ENCODE results near the gene PELI1.

Gene PELI1

GRCh38 chr2:64094663-64095382 is 49.4 kb downstream of the PELI1 start:
- TF ChIP-seq HDGF (IDR thresholded peaks at IDR 0.05; ENCODE audit: borderline replicate concordance) (no peak), CTBP1 (IDR thresholded peaks at IDR 0.05; ENCODE audit: borderline replicate concordance) (no peak), FOXA1 (IDR thresholded peaks at IDR 0.05) (no peak), PKNOX1 (IDR thresholded peaks at IDR 0.05) (no peak), TARDBP (IDR thresholded peaks at IDR 0.05) (no peak), ELF4 (IDR thresholded peaks at IDR 0.05) (no peak), ARNT (IDR thresholded peaks at IDR 0.05) (no peak), FOXM1 (IDR thresholded peaks at IDR 0.05; ENCODE audit: borderline replicate concordance) (no peak), FOXK2 (IDR thresholded peaks at IDR 0.05) (no peak), BHLHE40 (IDR thresholded peaks at IDR 0.05; ENCODE audit: borderline replicate concordance) (no peak), LEF1 (IDR thresholded peaks at IDR 0.05; ENCODE audit: borderline replicate concordance) (no peak), NFRKB (IDR thresholded peaks at IDR 0.05) (no peak), L3MBTL2 (conservative IDR thresholded peaks at IDR 0.05) (no peak), SP1 (IDR thresholded peaks at IDR 0.05) (no peak), ZNF384 (IDR thresholded peaks at IDR 0.05) (no peak), SUZ12 (IDR thresholded peaks at IDR 0.05) (no peak)
- ChIA-PET POLR2A (no interaction called here), CTCF (no interaction called here)
- no peak for DNase-seq (ENCODE audit: extremely low spot score)

- POLR2A ChIA-PET = no interaction called here
- no peak for DNase-seq (ENCODE audit: extremely low spot score)
- TF ChIP-seq ZNF384 (IDR thresholded peaks at IDR 0.05) = no peak
- TF ChIP-seq FOXA1 (IDR thresholded peaks at IDR 0.05) = no peak
- no peak for TF ChIP-seq PKNOX1 (IDR thresholded peaks at IDR 0.05)
- no peak for TF ChIP-seq NFRKB (IDR thresholded peaks at IDR 0.05)
- no peak for TF ChIP-seq ARNT (IDR thresholded peaks at IDR 0.05)
- no peak for TF ChIP-seq BHLHE40 (IDR thresholded peaks at IDR 0.05; ENCODE audit: borderline replicate concordance)
- no peak for TF ChIP-seq L3MBTL2 (conservative IDR thresholded peaks at IDR 0.05)
- CTCF ChIA-PET = no interaction called here
Measured at GRCh38 chr2:64093341-64093740, 50.9 kb downstream of the PELI1 start.

- POLR2A ChIA-PET = no interaction called here
- TF ChIP-seq SUZ12 (IDR thresholded peaks at IDR 0.05) (no peak), NFRKB (IDR thresholded peaks at IDR 0.05) (no peak), LEF1 (IDR thresholded peaks at IDR 0.05; ENCODE audit: borderline replicate concordance) (no peak)
- CTCF ChIA-PET = no interaction called here
- DNase-seq (ENCODE audit: extremely low spot score) = no peak
Measured at GRCh38 chr2:64092502-64092901, 51.7 kb downstream of the PELI1 start.

- TF ChIP-seq ZNF384 (IDR thresholded peaks at IDR 0.05) (no peak), ELF4 (IDR thresholded peaks at IDR 0.05) (no peak), TARDBP (IDR thresholded peaks at IDR 0.05) (no peak), SUZ12 (IDR thresholded peaks at IDR 0.05) (no peak), NFRKB (IDR thresholded peaks at IDR 0.05) (no peak), HDGF (IDR thresholded peaks at IDR 0.05; ENCODE audit: borderline replicate concordance) (no peak), CTBP1 (IDR thresholded peaks at IDR 0.05; ENCODE audit: borderline replicate concordance) (no peak), PKNOX1 (IDR thresholded peaks at IDR 0.05) (no peak), FOXK2 (IDR thresholded peaks at IDR 0.05) (no peak)
- ChIA-PET POLR2A (no interaction called here), CTCF (no interaction called here)
- DNase-seq (ENCODE audit: extremely low spot score) = no peak
Measured at GRCh38 chr2:64090264-64090663, 54.0 kb downstream of the PELI1 start.

GRCh38 chr2:64086347-64087082 is 57.7 kb downstream of the PELI1 start:
- TF ChIP-seq FOXK2 (IDR thresholded peaks at IDR 0.05) = no peak
- no peak for TF ChIP-seq BHLHE40 (IDR thresholded peaks at IDR 0.05; ENCODE audit: borderline replicate concordance)
- TF ChIP-seq HDGF (IDR thresholded peaks at IDR 0.05; ENCODE audit: borderline replicate concordance) = no peak
- no peak for TF ChIP-seq SUZ12 (IDR thresholded peaks at IDR 0.05)
- no peak for TF ChIP-seq NFRKB (IDR thresholded peaks at IDR 0.05)
- no peak for TF ChIP-seq ZNF384 (IDR thresholded peaks at IDR 0.05)
- no peak for TF ChIP-seq FOXA1 (IDR thresholded peaks at IDR 0.05)
- no peak for TF ChIP-seq PKNOX1 (IDR thresholded peaks at IDR 0.05)
- TF ChIP-seq FOXM1 (IDR thresholded peaks at IDR 0.05; ENCODE audit: borderline replicate concordance) = no peak
- TF ChIP-seq TARDBP (IDR thresholded peaks at IDR 0.05) = no peak
- TF ChIP-seq ELF4 (IDR thresholded peaks at IDR 0.05) = no peak
- no peak for TF ChIP-seq SP1 (IDR thresholded peaks at IDR 0.05)
- TF ChIP-seq LEF1 (IDR thresholded peaks at IDR 0.05; ENCODE audit: borderline replicate concordance) = no peak
- TF ChIP-seq ARNT (IDR thresholded peaks at IDR 0.05) = no peak
- no peak for TF ChIP-seq L3MBTL2 (conservative IDR thresholded peaks at IDR 0.05)
- TF ChIP-seq CTBP1 (IDR thresholded peaks at IDR 0.05; ENCODE audit: borderline replicate concordance) = no peak
- ChIA-PET CTCF (no interaction called here), POLR2A (no interaction called here)
- no peak for DNase-seq (ENCODE audit: extremely low spot score)

Data from HEK293T (cell line).